A549 (cell line): ENCODE measurements around the gene HTRA3. TPM values are rescaled to one million over a fixed set of nuclear protein-coding genes. Genes with fewer than 3 reads are reported as not detected.
A peak's percentile ranks its signal among the peaks of the same experiment; 100 is the strongest.

Experiments
- ATAC-seq, 2 experiments: fragments of 200-7000 bp in 1 of 2; fragments of >200 bp in 1 of 2; cut with Nextera tagmentation in 1 of 2; cut with Tn5 transposase in 1 of 2; 3 replicates each; pipeline versions ENCODE4 v1.8.0 to v1.9.1; 2018 to 2020; ENCODE audit warnings: mild to moderate bottlenecking in 1 of 2, moderate library complexity in 1 of 2
- CTCF ChIA-PET: fragments of 300-600 bp; sonication (Branson Sonifier 250); formaldehyde crosslinking; extraction: SDS; loops from one replicate; lab custom pipeline; 2021; ENCODE audit warnings: antibody characterized with exemption, inconsistent platforms; lab: Yijun Ruan, JAX
- POLR2A ChIA-PET: fragments of 350-600 bp; formaldehyde crosslinking; extraction: SDS; loops from one replicate; lab custom pipeline; 2021; ENCODE audit warnings: antibody characterized with exemption, inconsistent platforms; lab: Yijun Ruan, JAX
- DNase-seq, 2 experiments: peaks; one replicate each; pipeline versions ENCODE4 v3.0.0 to v3.0.0-alpha.2; 2011 to 2016; ENCODE audit warnings: low read depth in 1 of 2, low spot score in 1 of 2
- FAIRE-seq: peaks from 2 replicates; lab custom pipeline; 2011; peaks lifted over from hg19 to GRCh38; lab: Jason Lieb, UNC
- H3K27ac ChIP-seq, 2 experiments: fragments of >200 bp; sonication (Bioruptor Twin); formaldehyde crosslinking; 3 replicates each; pipeline ENCODE4 v1.5.1; 2016 to 2017
- H3K4me1 ChIP-seq: fragments of >200 bp; sonication (Bioruptor Twin); formaldehyde crosslinking; 3 replicates; pipeline ENCODE4 v1.6.1; 2016
- H3K4me2 ChIP-seq: fragments of >200 bp; sonication (Bioruptor Twin); formaldehyde crosslinking; 3 replicates; pipeline ENCODE4 v1.6.1; 2016
- H3K4me3 ChIP-seq: fragments of >200 bp; sonication (Bioruptor Twin); formaldehyde crosslinking; 3 replicates; pipeline ENCODE4 v1.5.1; 2016
- H3K9me3 ChIP-seq: fragments of >200 bp; sonication (Bioruptor Twin); formaldehyde crosslinking; 3 replicates; pipeline ENCODE4 v1.6.1; 2016
- ATOH8 ChIP-seq: fragments of 250-450 bp; sonication (Bioruptor Pico); IDR thresholded peaks from 2 replicates; pipeline ENCODE4 v1.5.0; 2020; ENCODE audit warnings: low read depth, mild to moderate bottlenecking, moderate library complexity
- BCL3 ChIP-seq: fragments of >200 bp; sonication (Bioruptor Twin); formaldehyde crosslinking; IDR thresholded peaks from 3 replicates; pipeline ENCODE4 v1.6.1; 2016
- CBX2 ChIP-seq: fragments of 200-600 bp; sonication (generic); IDR thresholded peaks from 2 replicates; pipeline ENCODE4 v1.6.1; 2016; ENCODE audit warnings: low read depth, mild to moderate bottlenecking, borderline replicate concordance
- CBX8 ChIP-seq: fragments of 200-600 bp; sonication (generic); IDR thresholded peaks from 2 replicates; pipeline ENCODE4 v1.6.1; 2016
- CEBPB ChIP-seq, 2 experiments: fragments of >200 bp in 1 of 2; sonication (Bioruptor Twin) in 1 of 2; formaldehyde crosslinking in 1 of 2; IDR thresholded peaks; 2 replicates each; pipeline ENCODE4 v1.6.1; 2012 to 2016
- CHD2 ChIP-seq: fragments of 150-350 bp; IDR thresholded peaks from 2 replicates; pipeline ENCODE4 v1.6.1; 2014; ENCODE audit warnings: low read length; ENCODE audit not compliant: partially characterized antibody
- CHD4 ChIP-seq: fragments of 200-600 bp; sonication (generic); IDR thresholded peaks from 2 replicates; pipeline ENCODE4 v1.6.1; 2016; ENCODE audit warnings: antibody characterized with exemption, mild to moderate bottlenecking, borderline replicate concordance
- CTCF ChIP-seq: fragments of >200 bp; sonication (Bioruptor Twin); formaldehyde crosslinking; IDR thresholded peaks from 3 replicates; pipeline ENCODE4 v1.5.1; 2016
- EHMT2 ChIP-seq: fragments of 200-600 bp; sonication (generic); IDR thresholded peaks from 2 replicates; pipeline ENCODE4 v1.6.1; 2016; ENCODE audit warnings: antibody characterized with exemption, low read depth, mild to moderate bottlenecking, moderate library complexity
- EP300 ChIP-seq, 2 experiments: fragments of >200 bp; sonication (Bioruptor Twin); formaldehyde crosslinking; IDR thresholded peaks; 2 replicates in 1 of 2; 3 replicates in 1 of 2; pipeline ENCODE4 v1.6.1; 2016 to 2017
- HES2 ChIP-seq: fragments of >200 bp; sonication (Bioruptor Twin); formaldehyde crosslinking; IDR thresholded peaks from 2 replicates; pipeline ENCODE4 v1.6.1; 2016
- HOXB5 ChIP-seq: fragments of 250-450 bp; sonication (Bioruptor Pico); IDR thresholded peaks from 2 replicates; pipeline ENCODE4 v1.5.0; 2020; ENCODE audit warnings: mild to moderate bottlenecking, moderate library complexity
- JUN ChIP-seq, 2 experiments: fragments of >200 bp; sonication (Bioruptor Twin); formaldehyde crosslinking; IDR thresholded peaks; 2 replicates in 1 of 2; 3 replicates in 1 of 2; pipeline ENCODE4 v1.6.1; 2016 to 2017
- KDM5A ChIP-seq: fragments of 200-600 bp; sonication (generic); IDR thresholded peaks from 2 replicates; pipeline ENCODE4 v1.6.1; 2016; ENCODE audit warnings: antibody characterized with exemption, mild to moderate bottlenecking
- MAX ChIP-seq: IDR thresholded peaks from 2 replicates; pipeline ENCODE4 v1.6.1; 2012
- NPAS2 ChIP-seq: fragments of 250-450 bp; sonication (Bioruptor Pico); IDR thresholded peaks from 2 replicates; pipeline ENCODE4 v1.8.0; 2022; ENCODE audit warnings: mild to moderate bottlenecking, moderate library complexity, borderline replicate concordance
- PHF8 ChIP-seq: fragments of 200-600 bp; sonication (generic); IDR thresholded peaks from 2 replicates; pipeline ENCODE4 v1.6.1; 2016; ENCODE audit warnings: low read depth, mild to moderate bottlenecking, antibody characterized with exemption, moderate library complexity, borderline replicate concordance
- TFCP2L1 ChIP-seq: fragments of 250-450 bp; sonication (Bioruptor Pico); IDR thresholded peaks from 2 replicates; pipeline ENCODE4 v1.5.0; 2021; ENCODE audit warnings: mild to moderate bottlenecking
- WGBS: methylation state at CpG from one replicate; pipeline ENCODE4 v1.1.6; 2017; ENCODE audit errors: missing lambda C conversion rate; 5-methylcytosine and 5-hydroxymethylcytosine counted together
- polyA plus RNA-seq, 4 experiments: library from polyadenylated mRNA; depleted of rRNA in 3 of 4; stranded (reverse); fragments of >200 nt; fragmentation: RNase III in 1 of 4; extraction: RNeasy Plus Mini Kit Qiagen cat#74134 plus additional on column Dnase treatment in 1 of 4; gene quantifications; 2 replicates in 3 of 4; 3 replicates in 1 of 4; pipeline ENCODE4 v1.2.3, GENCODE V29; 2011 to 2017

Gene HTRA3
- polyA plus RNA-seq, 2 of the 4 experiments (the other 2 are of a cell fraction): 4.6 to 7.4 TPM

- ChIA-PET POLR2A (interaction anchor here (0.7 kb wide), 1 partner anchor 18 kb away, joined by 5 read pairs; no protein-coding TSS in a partner anchor), CTCF (interaction anchor here (0.7 to 1.5 kb wide), 3 partner anchors 8 to 38 kb away, joined by 3 read pairs; no protein-coding TSS in a partner anchor)
- Histone ChIP-seq H3K4me2 (no peak overlapping the region), H3K4me1 (0 out of 3 replicates have a peak, but pooled peaks cover 3% of the 10 kb centered on the region), H3K4me3 (no peak overlapping the region), H3K27ac (peak overlapping the region; percentile 82 to 93; a peak in 4 of 6 replicates), H3K9me3 (peaks cover 27% of the 10 kb centered on the region)
- FAIRE-seq (no peak), DNase-seq (no peak), ATAC-seq (no peak)
- 87% methylated on average over 11 of the region's 14 CpGs for WGBS
- TF ChIP-seq HOXB5 (CRISPR knock-in tag): no peak
- TF ChIP-seq JUN (IDR thresholded peaks at IDR 0.05): no peak
- no peak for TF ChIP-seq NPAS2 (CRISPR knock-in tag)
- no peak for TF ChIP-seq MAX
- no peak for TF ChIP-seq EP300 (IDR thresholded peaks at IDR 0.05)
- TF ChIP-seq HES2: no peak
- TF ChIP-seq EHMT2: no peak
- no peak for TF ChIP-seq CHD4
- no peak for TF ChIP-seq PHF8
- TF ChIP-seq CBX8: no peak
These were observed 35.5 kb downstream of the HTRA3 start for GRCh38 chr4:8304827-8305695.

- Histone ChIP-seq H3K4me3 (no peak overlapping the region), H3K9me3 (peaks cover 27% of the 10 kb centered on the region), H3K4me1 (0 out of 3 replicates have a peak, but pooled peaks cover 3% of the 10 kb centered on the region), H3K4me2 (no peak overlapping the region), H3K27ac (peak overlapping the region in 1 of 2 experiments; percentile 93; a peak in 3 of 6 replicates)
- CTCF ChIA-PET: interaction anchor here (1.1 to 1.5 kb wide), 2 partner anchors 38 to 98 kb away, joined by 3 to 4 read pairs; no protein-coding TSS in a partner anchor
- WGBS: 94% methylated on average over 23 of the region's 35 CpGs
- TF ChIP-seq HOXB5 (CRISPR knock-in tag) (no peak), BCL3 (no peak), CTCF (no peak), CEBPB (IDR thresholded peaks at IDR 0.05) (no peak)
- POLR2A ChIA-PET: no interaction called here
- DNase-seq (no peak), FAIRE-seq (no peak), ATAC-seq (no peak)
These were observed 36.4 kb downstream of the HTRA3 start for GRCh38 chr4:8305851-8306471.

GRCh38 chr4:8306511-8307021 lies 37.0 kb downstream of the HTRA3 start:
- 0 out of 3 replicates have a peak, but pooled peaks cover 3% of the 10 kb centered on the region for H3K4me1 ChIP-seq
- no peak for TF ChIP-seq ATOH8 (CRISPR knock-in tag)
- TF ChIP-seq KDM5A: no peak
- no peak for TF ChIP-seq TFCP2L1
- no peak for TF ChIP-seq MAX
- no peak for TF ChIP-seq CHD2
- no peak for TF ChIP-seq CBX2
- no peak for TF ChIP-seq CBX8
- TF ChIP-seq, all 56 proteins: peak for 0
- FAIRE-seq: no peak
- WGBS: no CpG with 5 or more reads among the region's 16 CpGs
- Histone ChIP-seq H3K4me3 (no peak overlapping the region), H3K4me2 (no peak overlapping the region), H3K27ac (peak overlapping the region in 1 of 2 experiments; percentile 93; a peak in 3 of 6 replicates), H3K9me3 (peaks cover 27% of the 10 kb centered on the region)
- no peak for DNase-seq
- ChIA-PET CTCF (interaction anchor here (0.7 to 1.5 kb wide), 4 partner anchors 18 to 97 kb away, joined by 3 to 4 read pairs (median 3); no protein-coding TSS in a partner anchor), POLR2A (no interaction called here)
- ATAC-seq: peak in 1 of 2 experiments; percentile 30; a peak in 3 of 6 replicates
